ENCODE data around the gene RBMS3.

- TF ChIP-seq CTCF (IDR thresholded peaks at IDR 0.05), result no peak
- no peak for TF ChIP-seq POLR2A (IDR thresholded peaks at IDR 0.05)
Observed at GRCh38 chr3:29481969-29482767, 201.3 kb downstream of the RBMS3 start.
